Activated naive CD8-positive, alpha-beta T cell treated with anti-CD3 and anti-CD28 coated beads, Interleukin-2, amount 50 U/mL, for 24 hours (primary cell): ENCODE data around the gene OR4A16.

ENCODE experiments used
- ATAC-seq: fragments of 150-1000 bp; cut with Tn5 transposase; one replicate; pipeline ENCODE4 v1.10.0; 2021
- DNase-seq: peaks from one replicate; pipeline ENCODE4 v3.0.0; 2021
- H3K27ac Mint-ChIP-seq: one replicate; pipeline ENCODE4 v1.8.0; 2021; ENCODE audit warnings: mild to moderate bottlenecking, mixed read lengths
- H3K27me3 Mint-ChIP-seq: one replicate; pipeline ENCODE4 v1.8.0; 2021; ENCODE audit warnings: mixed read lengths
- H3K36me3 Mint-ChIP-seq: one replicate; pipeline ENCODE4 v1.8.0; 2021; ENCODE audit warnings: low read depth, mixed read lengths
- H3K4me1 Mint-ChIP-seq: one replicate; pipeline ENCODE4 v1.8.0; 2021; ENCODE audit warnings: mixed read lengths
- H3K4me3 Mint-ChIP-seq: one replicate; pipeline ENCODE4 v1.8.0; 2021; ENCODE audit warnings: mild to moderate bottlenecking, moderate library complexity, mixed read lengths
- H3K9me3 Mint-ChIP-seq: one replicate; pipeline ENCODE4 v1.8.0; 2021; ENCODE audit warnings: mixed read lengths

Gene OR4A16, protein sequence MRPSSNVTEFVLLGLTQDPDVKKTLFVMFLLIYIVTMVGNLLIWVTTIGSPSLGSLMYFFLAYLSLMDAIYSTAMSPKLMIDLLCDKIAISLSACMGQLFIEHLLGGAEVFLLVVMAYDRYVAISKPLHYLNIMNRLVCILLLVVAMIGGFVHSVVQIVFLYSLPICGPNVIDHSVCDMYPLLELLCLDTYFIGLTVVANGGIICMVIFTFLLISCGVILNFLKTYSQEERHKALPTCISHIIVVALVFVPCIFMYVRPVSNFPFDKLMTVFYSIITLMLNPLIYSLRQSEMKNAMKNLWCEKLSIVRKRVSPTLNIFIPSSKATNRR

GRCh38 chr11:55342901-55343300 is at the start of gene OR4A16:
OR4A16 (plus strand) TSS chr11:55343201; CDS start chr11:55343201, 0 bp downstream.
- ATAC-seq: no peak
- Mint-ChIP-seq H3K4me3 (no peak within 1 kb of the TSS), H3K4me1 (no peaks in the 10 kb centered on the region), H3K27me3 (no peaks in the 10 kb centered on the region), H3K27ac (no peak within 1 kb of the TSS), H3K36me3 (no peaks in the 10 kb centered on the region), H3K9me3 (peaks cover 30% of the 10 kb centered on the region)
- no peak for DNase-seq

DNA sequence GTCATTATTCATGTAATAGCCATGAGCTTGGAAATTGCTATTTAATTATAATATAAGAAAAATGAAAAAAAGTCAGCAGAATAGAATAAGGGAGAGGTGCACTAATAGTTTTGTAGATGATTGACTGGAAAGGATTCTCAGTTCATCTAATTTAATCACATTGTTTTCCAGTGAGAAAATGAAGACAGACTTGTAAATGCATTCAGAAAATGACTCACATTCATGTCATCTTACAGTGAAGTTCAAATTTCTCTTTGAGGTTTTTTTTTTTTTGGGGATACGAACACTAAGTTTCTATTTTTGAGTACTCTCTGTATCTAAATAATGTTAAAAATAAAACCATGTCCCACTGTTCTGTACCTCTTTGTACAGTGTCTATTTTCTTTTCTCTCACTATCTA is 18.5 kb upstream of the OR4A16 start:
- Mint-ChIP-seq H3K36me3 (no peaks in the 10 kb centered on the region), H3K27me3 (no peaks in the 10 kb centered on the region), H3K4me3 (no peak overlapping the region), H3K4me1 (no peaks in the 10 kb centered on the region), H3K9me3 (peaks cover 36% of the 10 kb centered on the region), H3K27ac (no peak overlapping the region)
- DNase-seq: no peak
- no peak for ATAC-seq

- H3K27me3 Mint-ChIP-seq: no peaks in the 10 kb centered on the region
- no peaks in the 10 kb centered on the region for H3K4me1 Mint-ChIP-seq
- DNase-seq (no peak), ATAC-seq (no peak)
- no peak overlapping the region for H3K27ac Mint-ChIP-seq
- H3K4me3 Mint-ChIP-seq: no peak overlapping the region
- H3K9me3 Mint-ChIP-seq: peaks cover 33% of the 10 kb centered on the region
- no peaks in the 10 kb centered on the region for H3K36me3 Mint-ChIP-seq
Measured at GRCh38 chr11:55345306-55345705, 2.3 kb downstream of the OR4A16 start.

- Mint-ChIP-seq H3K4me1 (no peaks in the 10 kb centered on the region), H3K4me3 (no peak overlapping the region), H3K27ac (no peak overlapping the region), H3K27me3 (no peaks in the 10 kb centered on the region), H3K9me3 (peaks cover 30% of the 10 kb centered on the region), H3K36me3 (no peaks in the 10 kb centered on the region)
- no peak for DNase-seq
- ATAC-seq: no peak
Measured at GRCh38 chr11:55349032-55349431, 6.0 kb downstream of the OR4A16 start.

GRCh38 chr11:55357560-55358184 is 14.7 kb downstream of the OR4A16 start:
- H3K27me3 Mint-ChIP-seq: no peaks in the 10 kb centered on the region
- H3K4me1 Mint-ChIP-seq: no peaks in the 10 kb centered on the region
- DNase-seq (no peak), ATAC-seq (no peak)
- H3K9me3 Mint-ChIP-seq: peaks cover 39% of the 10 kb centered on the region
- no peak overlapping the region for H3K27ac Mint-ChIP-seq
- H3K4me3 Mint-ChIP-seq: no peak overlapping the region
- no peaks in the 10 kb centered on the region for H3K36me3 Mint-ChIP-seq

DNA sequence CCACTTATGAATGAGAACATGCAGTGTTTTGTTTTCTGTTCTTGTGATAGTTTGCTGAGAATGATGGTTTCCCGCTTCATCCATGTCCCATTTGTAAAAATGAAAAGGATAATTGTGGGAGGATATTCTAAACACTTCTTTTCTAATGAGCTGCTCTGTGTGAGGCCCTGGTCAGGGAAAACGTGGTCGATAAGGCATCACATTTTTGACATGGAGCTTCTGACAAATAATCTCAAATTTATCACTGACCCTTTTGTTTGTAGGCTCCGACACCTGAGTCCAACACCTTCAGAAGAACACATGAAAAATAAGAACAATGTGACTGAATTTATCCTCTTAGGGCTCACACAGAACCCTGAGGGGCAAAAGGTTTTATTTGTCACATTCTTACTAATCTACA is 24.7 kb downstream of the OR4A16 start, which contains the start of gene OR4A15:
OR4A15 (plus strand) TSS at position 301 of the 400 bp plus-strand sequence; CDS start at position 301, 0 bp downstream.
- ATAC-seq (no peak), DNase-seq (no peak)
- Mint-ChIP-seq H3K27me3 (no peaks in the 10 kb centered on the region), H3K4me1 (no peaks in the 10 kb centered on the region), H3K4me3 (no peak within 1 kb of the TSS), H3K36me3 (no peaks in the 10 kb centered on the region), H3K27ac (no peak within 1 kb of the TSS), H3K9me3 (peaks cover 17% of the 10 kb centered on the region)
